ENCODE measurements around the gene OR6B1. TPM values are rescaled to one million over a fixed set of nuclear protein-coding genes. Genes with fewer than 3 reads are reported as not detected.

Gene OR6B1
- total RNA-seq, result not detected in 2 replicates

DNA sequence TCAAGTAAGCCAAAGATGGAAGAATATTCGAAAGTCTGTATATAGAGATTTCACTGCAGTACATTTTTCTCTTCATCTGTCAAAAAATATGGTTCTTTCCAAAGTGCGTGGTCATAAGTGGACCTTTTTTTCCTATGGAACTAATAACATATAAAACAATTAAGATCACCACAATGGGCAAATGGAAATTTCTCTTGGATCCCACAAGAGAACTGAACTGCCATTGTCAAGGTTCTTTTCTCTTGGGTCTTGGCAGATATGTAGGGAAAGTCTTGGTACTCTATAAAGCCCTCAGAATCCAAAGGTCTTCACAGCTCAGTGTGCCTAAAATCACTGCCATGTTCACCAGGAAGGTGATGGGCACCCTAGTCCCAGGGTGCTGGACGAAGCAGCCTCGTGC lies at the start of gene OR6B1:
Gene OR6B1 (plus strand): TSS at position 301 of the 400 bp plus-strand sequence. CDS start 3,677 bp downstream, outside the sequence.
- DNase-seq (ENCODE audit: low read depth in 2 of 2), result no peak

DNA sequence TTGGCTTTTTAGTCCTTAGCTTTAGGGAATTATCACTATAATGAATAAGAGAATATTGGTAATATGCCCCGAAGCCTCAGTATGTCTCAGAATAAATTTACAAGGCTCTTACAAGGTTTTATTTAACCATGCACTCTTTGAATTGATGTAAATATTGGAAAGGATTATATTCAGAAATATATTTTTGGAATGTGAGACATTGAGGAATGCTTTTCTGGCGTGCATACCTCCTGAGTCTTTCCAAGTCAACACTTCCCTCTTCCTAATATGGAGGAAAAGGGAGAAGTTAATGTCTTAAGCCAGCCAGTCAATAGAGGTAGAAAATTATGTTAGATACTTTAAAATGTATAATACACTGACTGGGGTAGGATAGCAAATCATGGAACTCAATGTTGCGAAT lies 46.7 kb upstream of the OR6B1 start:
- DNase-seq (ENCODE audit: low read depth in 2 of 2), result no peak

DNA sequence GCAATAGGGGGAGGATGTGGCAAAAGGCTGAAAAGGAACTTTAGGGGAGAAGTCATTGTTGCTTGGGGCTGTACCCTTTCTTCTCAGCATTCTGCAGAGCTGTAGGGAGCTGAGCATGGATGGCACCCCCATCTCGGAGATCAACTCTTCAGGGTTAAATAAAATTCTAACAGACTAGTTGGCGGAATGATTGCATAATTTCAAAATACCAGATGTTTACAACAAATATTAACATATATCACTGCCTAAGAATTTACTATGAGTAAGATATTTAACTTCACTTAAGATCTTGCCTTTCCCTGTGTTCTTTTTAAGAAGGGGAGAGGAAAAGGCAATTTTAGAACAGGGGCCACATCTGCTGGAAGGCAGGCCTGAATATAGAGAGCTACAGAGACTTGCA lies 46.0 kb upstream of the OR6B1 start:
- DNase-seq (ENCODE audit: low read depth in 2 of 2), result no peak

DNA sequence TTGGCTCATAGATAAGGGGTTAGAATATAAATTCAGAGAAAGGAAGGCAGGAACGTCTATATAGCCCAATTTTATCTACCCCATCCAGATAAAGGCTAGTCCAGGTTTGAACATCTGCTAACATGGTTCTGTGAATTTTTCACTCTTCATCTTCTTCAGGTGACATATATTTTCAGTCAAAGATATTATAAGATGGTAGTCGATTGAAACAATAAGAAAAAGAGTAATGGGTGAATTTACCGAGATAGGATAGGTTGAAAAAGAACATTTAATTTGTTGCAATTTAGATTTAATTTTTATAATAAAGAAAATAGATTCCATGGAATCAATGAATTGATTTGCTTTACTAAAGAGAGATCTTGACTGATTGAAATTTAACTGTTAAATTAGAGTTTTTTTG lies 45.6 kb upstream of the OR6B1 start, which contains the start of gene OR2F1:
Gene OR2F1 (plus strand): TSS at position 301 of the 400 bp plus-strand sequence. CDS start 5,127 bp downstream, outside the sequence.
- no peak for DNase-seq (ENCODE audit: low read depth in 2 of 2)

DNA sequence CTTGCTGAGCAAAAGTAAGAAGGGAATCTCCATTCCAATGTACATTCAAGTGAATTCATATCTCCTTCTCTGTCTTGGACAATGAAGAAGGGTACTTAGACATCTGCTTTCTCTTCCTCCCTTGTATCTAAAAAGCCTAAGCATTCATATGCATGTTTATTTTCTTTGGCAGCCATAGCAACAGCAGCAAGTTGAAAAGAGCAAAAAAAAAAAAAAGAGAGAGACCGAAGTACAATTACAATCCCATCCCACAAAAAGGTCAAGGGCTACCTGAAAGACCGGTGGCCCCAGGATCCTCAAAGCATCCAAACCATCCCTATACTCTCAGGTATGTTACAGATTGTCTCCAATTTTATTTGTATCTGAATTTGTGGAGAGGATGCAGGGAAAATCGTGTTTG lies 41.3 kb upstream of the OR6B1 start:
- DNase-seq (ENCODE audit: low read depth in 2 of 2), result no peak

DNA sequence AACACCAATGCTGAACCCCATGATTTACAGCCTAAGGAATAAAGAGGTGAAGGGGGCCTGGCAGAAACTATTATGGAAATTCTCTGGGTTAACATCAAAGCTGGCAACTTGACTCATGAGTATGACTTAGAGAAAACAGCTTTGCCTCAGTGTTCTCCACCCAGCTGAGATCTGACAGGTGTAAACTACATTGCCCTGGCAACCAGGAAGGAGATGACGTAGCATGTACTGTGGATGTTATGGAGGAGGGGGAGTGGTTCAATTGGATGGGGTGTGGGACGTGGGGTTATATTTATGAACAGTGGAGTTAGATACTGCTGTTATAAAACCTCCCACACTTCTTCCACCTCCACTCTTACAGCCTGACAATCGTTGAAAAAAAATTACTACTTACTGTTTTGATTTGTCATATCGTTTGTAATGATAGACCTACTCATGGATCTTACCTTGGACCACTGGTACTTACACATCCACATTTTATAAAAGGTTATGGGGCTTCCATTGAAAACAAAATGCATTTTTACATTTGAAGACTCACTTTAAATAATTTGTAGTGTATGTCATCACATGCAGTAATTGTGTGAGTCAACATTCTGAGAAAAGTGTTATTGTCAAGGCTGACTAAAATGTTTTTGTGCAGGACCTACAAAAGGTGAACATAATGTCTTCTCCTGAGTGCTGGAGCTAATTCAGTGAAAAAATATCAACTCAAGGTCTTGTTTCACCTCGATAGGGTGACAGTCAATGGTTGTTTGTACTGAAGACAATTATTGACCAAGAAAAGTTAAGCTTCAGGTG lies 39.1 kb upstream of the OR6B1 start:
- DNase-seq (ENCODE audit: low read depth in 2 of 2), result no peak

DNA sequence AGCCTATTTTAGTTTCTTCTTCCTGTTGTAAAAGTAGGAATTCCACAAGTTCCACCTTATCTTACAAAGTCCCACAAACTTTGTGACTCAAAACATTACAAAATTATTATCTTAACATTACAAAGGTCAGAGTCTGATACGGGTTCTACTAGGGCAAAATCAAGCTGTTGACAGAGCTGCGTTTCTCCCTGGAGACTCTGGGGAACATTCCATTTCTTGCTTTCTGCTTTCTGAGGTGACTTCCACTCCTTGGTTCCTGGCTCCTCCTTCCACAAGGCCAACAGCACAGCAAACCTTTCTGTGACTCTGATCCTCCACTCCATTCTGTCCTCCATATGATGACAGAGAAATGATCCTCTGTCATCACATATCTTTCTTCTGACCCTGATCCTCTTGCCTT lies 34.8 kb upstream of the OR6B1 start:
- DNase-seq (ENCODE audit: low read depth in 2 of 2), result no peak

DNA sequence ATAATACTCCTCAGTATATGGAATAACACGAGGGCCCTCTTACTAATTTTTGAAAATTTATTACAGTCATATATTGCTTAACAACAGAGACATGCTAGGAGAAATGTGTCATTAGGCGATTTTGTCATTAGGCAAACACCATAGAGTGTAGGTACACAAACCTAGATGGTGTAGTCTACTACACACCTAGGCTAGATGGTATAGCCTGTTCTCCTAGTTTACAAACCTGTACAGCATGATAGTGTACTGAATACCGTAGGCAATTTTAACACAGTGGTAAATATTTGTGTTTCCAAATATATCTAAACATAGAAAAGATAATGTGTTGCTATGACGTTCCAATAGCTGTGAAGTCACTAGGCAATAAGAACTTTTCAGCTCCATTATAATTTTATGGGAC lies 32.7 kb upstream of the OR6B1 start:
- no peak for DNase-seq (ENCODE audit: low read depth in 2 of 2)

DNA sequence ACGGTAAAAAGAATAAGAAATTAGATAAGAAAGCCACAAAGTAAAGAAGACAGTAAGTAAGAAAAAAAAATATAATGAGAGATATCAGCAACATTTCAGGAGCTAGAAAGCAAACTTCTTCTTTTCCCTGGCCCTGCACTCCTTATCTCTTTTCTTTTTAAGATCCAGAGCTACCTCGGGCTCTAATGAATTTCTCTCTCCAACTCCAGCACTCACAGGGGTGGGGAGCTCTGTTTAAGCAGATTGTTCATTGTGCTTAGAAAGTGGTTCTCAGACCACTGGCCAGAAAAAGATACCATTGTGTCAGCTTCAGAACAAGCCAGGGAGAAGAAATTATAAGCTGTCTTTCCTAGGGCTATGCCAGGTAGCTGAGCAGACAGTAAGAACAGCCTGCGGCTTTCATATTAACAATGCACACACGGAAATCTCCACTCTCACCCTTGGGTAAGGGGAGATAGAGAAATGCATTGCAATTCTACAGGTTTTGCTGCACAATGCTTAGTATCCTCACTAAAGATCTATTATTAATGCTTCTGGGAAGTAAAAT lies 26.2 kb upstream of the OR6B1 start:
- DNase-seq (ENCODE audit: low read depth in 2 of 2), result no peak

DNA sequence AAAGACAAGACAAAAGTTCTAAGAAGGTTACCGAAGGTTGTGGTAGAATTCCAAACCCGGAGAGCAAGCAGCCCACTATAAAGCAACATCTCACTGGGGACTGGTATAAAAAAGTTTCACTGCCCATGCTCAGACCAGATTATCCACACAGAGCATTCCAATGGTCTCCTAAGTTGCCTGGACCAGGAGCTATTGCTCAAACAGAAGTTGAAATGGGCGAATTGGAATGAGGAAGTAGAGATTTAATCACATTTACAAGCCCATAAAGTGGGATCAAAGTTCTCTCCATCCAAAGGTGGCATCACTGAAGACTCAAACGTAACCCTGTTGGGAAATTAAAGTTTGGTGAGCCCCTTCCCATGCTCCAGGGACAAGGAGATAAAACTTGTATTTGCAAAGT lies 25.7 kb upstream of the OR6B1 start:
- DNase-seq (ENCODE audit: low read depth in 2 of 2), result no peak

DNA sequence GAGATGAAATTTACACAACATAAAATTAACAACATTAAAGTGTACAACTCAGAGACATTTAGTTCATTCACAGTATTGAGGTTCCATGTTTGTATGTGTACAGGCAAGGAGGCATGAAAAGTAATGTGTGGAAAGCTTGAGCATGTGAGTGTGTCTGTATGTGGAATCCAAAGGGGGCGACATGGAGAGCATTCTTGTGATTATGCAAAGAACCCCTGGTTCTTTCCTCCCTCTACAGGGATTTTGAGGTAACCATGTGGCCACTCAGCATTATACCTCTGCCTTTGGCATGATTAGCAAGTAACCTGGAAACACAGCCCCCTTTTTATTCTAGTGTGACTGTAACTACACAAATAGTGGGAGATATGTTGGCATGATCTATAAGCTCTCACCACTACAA lies 24.5 kb upstream of the OR6B1 start:
- DNase-seq (ENCODE audit: low read depth in 2 of 2), result no peak

DNA sequence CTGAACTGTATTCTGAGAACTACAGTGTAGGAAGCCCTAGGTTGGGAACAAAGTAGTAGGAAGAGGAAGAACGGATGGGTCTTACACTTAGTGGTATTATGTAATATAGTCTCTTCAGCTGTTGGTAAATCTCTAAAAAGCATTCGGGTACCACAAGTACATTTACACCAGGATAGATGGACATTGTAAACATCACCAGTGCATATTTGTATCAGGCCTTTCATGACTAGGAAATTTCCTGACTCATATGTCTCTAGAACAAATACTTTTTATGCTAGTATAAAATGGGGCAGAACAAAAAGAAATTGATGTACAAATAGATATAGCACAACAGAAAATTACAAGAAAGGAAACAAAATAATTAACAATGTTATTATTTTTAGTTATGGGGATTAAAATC lies 21.5 kb upstream of the OR6B1 start:
- DNase-seq (ENCODE audit: low read depth in 2 of 2), result no peak

DNA sequence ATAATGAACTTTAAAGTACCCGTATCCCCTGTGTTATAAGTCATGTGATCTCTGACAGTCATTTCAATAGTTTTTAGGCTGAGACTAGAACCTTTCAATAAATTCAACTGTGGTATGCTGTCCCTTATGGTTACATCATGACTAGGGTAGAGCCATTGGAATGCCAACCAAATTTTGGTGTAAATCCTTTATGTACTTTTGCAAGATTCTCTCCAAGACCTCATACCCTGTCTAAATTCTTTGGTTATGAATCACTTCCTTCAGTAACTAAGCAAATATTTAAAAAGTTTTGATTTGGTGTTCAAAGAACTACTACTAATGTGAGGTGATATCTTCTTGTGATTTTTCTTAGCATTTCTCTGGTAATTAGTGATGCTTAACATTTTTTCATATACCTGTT lies 20.8 kb upstream of the OR6B1 start:
- peak in 1 of 2 donors; percentile 31 for DNase-seq (ENCODE audit: low read depth in 2 of 2)

DNA sequence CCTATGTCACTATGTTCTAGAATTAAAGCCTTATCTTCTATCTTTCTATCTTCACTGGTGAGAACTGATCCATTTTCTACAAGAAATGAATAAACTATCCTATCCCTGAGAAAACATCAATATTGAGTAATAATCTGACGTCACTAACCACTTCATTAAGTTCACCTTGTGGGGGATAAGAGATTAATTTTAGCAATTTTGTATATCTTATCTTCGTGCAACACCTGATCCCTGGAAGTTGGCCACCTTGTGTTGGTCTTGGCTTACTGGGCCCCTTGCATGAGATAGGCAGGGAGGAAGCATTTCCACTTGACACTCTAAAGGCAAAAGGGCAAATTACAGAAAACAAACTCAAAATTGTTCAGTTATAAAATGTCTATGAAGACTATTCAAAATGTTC lies 20.1 kb upstream of the OR6B1 start:
- DNase-seq (ENCODE audit: low read depth in 2 of 2), result no peak

DNA sequence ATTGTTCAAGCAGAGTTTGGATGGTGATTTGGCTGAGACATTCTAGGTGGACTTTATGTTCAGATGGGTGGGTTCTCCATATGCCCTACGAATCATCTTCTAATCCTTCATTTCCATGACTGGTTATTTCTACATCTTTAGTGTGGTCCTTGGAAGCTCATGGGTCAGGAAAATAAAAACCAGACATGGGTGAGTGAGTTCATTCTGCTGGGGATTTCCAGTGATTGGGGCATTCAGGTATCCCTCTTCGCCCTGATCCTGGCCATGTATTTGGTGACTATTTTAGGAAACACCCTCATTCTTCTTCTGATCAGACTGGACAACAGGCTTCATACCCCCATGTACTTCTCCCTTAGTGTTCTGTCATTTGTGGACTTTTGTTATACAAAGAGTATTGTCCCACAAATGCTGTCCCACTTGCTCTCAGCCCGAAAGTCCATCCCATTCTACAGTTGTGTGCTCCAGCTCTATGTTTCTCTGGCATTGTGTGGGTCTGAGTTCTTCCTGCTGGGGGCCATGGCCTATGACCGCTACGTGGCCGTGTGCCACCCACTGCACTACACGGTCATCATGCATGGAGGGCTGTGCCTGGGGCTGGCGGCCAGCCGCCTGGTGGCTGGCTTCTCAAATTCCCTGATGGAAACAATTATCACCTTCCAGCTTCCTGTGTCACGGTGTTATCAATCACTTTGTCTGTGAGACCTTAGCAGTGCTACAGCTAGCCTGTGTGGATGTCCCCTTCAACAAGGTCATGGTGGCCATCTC lies 19.2 kb upstream of the OR6B1 start:
- no peak for DNase-seq (ENCODE audit: low read depth in 2 of 2)

DNA sequence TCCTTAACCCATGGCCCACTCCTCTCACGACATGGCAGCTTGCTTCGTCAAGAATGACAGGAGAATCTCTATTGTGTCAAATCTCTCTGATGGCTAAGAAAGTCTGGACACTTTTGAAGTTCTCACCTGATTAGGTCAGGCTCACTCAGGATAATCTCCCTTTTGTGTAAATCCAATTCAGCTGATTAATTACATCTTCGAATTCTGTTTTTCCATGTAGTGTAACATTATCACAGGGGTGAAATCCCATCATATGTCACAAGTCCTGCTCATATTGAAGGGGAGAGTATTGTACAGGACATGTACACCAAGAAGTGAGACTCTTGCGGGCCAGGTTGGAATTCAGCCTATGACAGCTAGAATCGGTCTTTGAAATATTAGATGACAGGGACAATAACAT lies 16.2 kb upstream of the OR6B1 start:
- no peak for DNase-seq (ENCODE audit: low read depth in 2 of 2)

DNA sequence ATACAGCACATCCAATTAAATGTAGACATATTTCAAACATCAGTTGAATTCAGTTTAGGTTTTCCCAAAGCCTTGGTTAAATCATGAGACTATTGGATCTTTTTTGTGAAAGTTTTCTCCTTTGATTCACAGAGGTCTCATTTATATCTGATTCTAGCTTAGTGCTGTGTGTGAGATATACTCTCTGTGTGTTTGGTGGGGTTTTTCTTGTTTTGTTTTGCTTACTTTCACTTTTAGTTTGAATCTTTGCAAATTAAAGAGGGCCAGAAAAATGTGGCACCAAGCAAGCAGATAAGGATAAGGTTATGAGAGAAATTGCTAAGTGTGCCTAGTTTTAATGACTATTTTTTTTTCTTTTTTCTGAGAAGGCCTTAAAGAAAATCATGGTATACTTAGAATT lies 12.6 kb upstream of the OR6B1 start:
- DNase-seq (ENCODE audit: low read depth in 2 of 2), result no peak

DNA sequence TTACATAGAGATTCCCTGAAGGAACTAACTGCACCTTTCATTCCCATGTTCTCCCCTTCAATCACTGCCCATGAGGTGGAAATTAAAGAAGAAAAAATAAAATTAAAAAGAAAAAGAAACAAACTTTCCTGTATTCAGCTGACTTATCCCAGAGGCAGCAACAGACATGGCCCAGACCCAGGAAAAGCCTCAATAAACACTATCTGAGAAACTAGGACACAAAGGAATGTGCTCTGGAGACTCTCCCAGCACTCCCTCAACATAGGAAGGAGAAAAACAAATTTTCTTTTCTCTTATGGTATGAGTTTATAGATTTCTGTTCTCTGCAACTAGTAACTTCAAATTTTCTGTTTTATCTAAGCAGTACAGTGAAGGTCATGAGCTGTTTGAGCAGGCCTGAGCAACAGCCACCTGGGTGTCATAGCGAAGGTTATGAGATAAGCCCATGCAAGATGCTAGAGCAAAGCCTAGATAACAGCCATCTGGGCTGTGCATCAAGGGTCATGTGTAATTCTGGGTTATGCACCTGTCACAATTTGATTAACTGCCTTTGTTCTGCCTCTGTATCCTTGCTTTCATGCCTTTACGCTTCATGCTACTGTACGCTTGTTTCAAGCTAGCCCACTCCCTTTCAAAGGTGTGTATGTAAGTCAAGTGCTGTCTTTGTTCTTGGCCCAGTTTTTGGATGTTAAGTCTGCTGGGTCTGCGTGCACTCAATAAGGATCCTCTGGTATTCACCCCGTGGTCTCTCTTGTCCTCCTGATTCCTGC lies 11.0 kb upstream of the OR6B1 start:
- no peak for DNase-seq (ENCODE audit: low read depth in 2 of 2)

DNA sequence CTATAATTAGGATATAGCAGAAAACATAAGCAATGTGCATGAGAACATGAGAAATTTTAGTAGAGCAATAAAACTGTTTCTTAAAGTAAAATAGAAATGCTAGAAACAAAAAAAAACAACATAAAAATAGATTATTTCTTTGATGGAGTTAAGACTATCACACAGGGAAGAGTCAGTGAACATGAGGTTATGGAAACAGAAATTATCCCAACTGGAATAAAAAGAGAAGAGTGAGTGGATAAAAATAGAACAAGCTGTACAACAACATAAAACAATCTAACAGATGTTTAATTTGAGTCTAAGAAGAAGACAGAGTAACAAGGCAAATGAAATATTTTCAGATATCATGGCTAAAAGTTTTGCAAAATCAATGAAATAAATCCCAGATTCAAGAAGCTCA lies 7.5 kb upstream of the OR6B1 start:
- DNase-seq (ENCODE audit: low read depth in 2 of 2), result no peak

DNA sequence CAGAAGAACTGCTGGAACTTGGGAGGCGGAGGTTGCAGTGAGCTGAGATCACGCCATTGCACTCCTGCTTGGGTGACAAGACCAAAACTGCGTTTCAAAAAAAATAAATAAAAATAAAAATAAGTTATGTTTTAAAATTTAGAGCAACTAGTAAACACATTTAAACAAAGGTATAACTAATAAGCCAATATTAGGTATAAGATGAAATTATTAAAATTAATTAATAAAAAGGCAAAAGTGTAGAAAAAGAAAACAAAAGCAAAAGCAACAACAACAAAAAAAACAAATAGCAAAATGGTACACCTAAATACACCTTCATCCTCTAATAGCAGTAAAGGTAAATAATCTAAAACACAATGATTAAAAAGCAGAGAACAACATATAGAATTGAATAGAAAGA lies 6.2 kb upstream of the OR6B1 start:
- no peak for DNase-seq (ENCODE audit: low read depth in 2 of 2)

DNA sequence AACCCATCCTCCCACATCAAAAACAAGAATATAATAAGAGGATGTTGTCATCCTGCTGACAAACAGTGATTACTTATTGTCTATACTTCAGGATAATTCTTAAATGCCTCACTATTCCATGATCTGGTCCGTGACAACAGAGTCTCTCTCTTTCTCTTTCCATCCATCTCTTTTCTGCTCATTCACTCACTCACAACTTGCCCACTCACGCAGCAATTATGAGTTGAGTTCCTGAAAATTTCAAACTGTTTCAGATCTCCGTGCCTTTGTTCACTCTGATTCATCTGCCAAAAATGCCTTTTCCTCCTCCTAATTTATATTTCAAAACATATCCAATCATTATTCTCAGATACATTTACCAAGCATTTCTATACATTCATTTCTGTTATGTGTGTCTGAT lies 1.4 kb downstream of the OR6B1 start:
- DNase-seq (ENCODE audit: low read depth in 2 of 2), result no peak

DNA sequence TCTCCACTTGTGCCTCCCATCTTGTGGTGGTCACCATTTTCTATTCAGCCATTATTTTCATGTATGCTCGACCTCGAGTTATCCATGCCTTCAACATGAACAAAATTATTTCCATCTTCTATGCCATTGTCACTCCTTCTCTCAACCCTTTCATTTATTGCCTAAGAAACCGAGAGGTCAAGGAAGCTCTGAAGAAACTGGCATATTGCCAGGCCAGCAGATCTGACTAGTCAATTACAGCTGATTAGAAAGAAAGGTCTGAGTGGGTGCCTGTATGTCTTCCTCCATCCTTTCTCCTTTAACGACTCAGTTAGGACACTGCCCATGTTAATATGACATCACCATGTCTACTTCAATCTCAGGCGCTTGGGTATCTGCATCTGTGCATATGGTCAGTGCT lies 4.6 kb downstream of the OR6B1 start:
- no peak for DNase-seq (ENCODE audit: low read depth in 2 of 2)

Data from lung microvascular endothelial cell (primary cell).